ENCODE data around the gene SPCS1.

DNA sequence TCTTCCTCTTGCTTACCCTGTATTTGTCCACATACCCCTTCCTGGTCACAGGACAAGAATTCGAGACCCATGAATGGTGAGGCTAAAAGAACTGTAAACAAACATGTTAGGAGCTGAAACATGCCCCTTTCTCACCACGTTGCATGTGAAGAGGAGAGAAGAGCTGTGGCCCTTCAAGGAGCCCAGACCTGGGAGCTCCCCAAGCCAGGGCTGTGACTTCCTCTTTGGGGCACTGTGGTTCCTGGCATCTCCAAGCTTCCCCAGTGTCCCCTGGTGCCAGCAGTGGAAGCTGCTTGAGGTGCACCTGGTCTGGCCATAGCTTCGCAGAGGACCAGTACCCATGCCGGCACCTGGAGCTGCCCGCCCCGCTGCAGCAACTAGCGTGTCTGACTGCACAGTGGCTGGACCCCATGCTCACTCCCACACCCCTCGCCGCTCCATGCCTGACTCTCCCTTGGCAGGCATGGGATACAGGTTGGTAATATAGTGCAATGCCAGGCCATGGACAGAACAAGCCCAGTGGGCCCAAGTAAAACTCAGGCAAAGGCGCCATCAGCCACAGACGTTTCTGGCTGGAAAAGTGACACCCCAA is 9.9 kb downstream of the SPCS1 start:
- no peak for TF ChIP-seq CTCF (IDR thresholded peaks at IDR 0.05)
- TF ChIP-seq POLR2A (IDR thresholded peaks at IDR 0.05) = no peak
